ELR (cell line): Measurements from ENCODE around the gene BRSK2.

Experiments used
- DNase-seq: peaks from one replicate; pipeline ENCODE4 v3.0.0-alpha.2; 2015; ENCODE audit warnings: low read depth

The BRSK2 gene

GRCh38 chr11:1484061-1484671, 94.4 kb downstream of the BRSK2 start:
- DNase-seq, result no peak

GRCh38 chr11:1484695-1485503, 95.2 kb downstream of the BRSK2 start:
- no peak for DNase-seq

- no peak for DNase-seq
Observed at GRCh38 chr11:1485504-1485885, 95.8 kb downstream of the BRSK2 start.

DNA sequence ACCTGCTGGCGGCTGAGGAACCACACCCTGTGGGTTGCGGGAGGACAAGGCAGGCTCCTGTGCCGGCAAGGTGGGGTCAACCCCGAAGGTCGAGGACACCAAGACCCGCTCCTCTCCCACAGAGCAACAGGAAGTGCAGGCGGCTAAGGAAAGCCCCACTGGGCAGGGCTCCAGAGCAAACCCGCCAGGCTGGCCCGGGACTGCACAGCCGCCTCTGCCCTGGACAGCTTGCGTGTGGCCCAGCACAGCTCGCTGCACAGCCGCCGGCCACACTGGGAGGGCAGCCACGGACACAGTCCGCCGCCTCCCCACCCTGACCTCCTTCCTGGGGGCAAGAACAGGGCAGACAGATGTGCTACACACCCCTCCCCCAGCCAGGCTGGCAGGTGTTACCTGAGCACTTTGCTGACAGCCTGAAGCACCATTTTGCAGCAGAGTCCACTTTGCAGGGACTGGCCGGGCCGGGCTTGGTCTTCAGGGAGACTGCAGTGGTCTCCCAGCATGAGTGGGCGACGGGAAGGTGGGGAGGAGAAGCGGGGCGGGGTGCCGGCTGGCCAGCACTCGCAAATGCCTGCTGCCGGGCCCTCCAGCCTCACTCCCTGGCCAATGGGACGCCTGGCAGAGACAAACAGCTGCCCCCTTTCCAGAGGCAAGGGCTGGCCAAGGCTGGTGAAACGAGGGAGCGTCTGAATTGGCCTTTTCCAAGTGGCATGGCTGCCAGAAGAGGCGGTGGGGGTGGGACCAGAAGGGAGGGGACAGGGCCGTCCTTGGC, 96.5 kb downstream of the BRSK2 start, which contains the start of gene MOB2:
MOB2 (minus strand) TSS at position 726 of the 772 bp plus-strand sequence; CDS start at position 503, 223 bp downstream.
- DNase-seq, result no peak

DNA sequence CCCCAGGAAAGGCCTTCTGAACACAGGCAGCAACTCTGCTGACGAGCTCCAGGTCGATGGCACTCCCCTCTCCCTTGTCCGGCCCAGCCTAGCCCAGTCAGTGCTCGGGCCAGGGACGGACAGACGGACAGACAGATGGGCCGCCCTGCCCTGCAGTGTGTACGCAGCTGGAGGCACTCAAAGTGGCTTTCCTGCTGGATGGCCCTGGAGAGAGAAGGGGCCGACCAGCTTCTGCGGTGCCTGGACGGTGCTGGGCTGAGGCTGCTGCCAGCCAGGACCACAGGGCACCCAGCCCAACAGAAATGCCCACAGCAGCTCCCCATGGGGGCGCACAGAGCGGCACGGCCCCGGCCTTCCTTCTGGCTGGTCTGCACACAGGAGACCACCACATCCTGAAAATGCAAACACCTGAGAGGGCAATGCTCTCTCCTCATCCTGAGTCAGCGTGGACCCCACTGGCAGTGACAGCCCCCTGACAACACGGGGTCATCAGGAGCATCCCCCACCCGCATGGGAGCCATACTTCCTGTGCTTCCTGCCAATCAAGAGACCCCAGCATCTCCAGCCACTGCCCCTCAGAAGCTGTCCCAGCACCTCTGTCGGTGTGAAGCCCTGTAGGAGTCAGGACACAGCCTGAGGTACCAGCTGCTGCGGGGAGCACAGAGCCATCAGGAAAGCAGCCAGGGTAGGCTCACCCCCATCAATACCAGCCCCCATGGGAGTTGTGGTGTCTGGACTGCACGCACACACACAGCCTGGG, 97.5 kb downstream of the BRSK2 start:
- DNase-seq, result no peak

GRCh38 chr11:1487851-1488574, 98.3 kb downstream of the BRSK2 start:
- no peak for DNase-seq

- DNase-seq, result no peak
Observed at GRCh38 chr11:1488575-1489180, 98.9 kb downstream of the BRSK2 start.

DNA sequence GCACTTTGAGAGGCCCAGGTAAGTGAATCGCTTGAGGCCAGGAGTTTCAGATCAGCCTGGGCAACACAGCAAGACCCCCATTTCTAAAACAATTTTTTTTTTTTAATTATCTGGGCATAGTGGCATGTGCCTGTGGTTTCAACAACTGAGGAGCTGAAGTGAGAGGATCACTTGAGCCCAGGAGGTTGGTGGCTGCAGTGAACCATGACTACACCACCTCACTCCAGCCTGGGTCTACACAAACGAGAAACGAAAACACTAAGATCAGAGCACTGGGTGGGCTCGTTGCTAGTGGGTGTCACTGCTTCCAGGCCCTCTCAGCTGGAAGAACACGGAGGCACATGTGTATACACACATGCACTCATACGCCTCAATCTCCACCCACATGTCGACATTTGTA, 100.9 kb downstream of the BRSK2 start:
- DNase-seq, result no peak

GRCh38 chr11:1491379-1491778, 101.6 kb downstream of the BRSK2 start:
- no peak for DNase-seq

GRCh38 chr11:1493650-1494244, 104.0 kb downstream of the BRSK2 start:
- no peak for DNase-seq

DNA sequence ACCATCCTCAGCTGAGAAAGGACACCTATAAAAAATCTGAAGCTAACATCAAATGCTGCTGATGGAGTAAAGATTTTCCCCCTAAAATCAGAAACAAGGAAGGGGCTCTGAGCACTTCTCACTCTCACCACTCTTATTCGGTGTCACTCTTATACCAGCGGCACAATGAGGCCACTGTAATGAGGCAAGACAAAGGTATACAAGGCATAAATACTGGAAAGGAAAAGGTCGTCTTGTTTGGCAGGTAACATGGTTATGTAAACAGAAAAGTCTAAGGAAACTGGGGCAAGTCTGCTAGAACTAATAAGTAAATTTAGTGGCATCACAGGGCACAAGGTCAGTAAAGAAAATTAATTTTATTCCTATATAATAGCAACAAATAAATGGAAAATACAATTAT, 104.9 kb downstream of the BRSK2 start:
- no peak for DNase-seq

GRCh38 chr11:1496091-1496760, 106.5 kb downstream of the BRSK2 start:
- no peak for DNase-seq

- no peak for DNase-seq
Observed at GRCh38 chr11:1496761-1497095, 107.0 kb downstream of the BRSK2 start.

GRCh38 chr11:1497600-1497999, 107.9 kb downstream of the BRSK2 start:
- DNase-seq, result no peak

DNA sequence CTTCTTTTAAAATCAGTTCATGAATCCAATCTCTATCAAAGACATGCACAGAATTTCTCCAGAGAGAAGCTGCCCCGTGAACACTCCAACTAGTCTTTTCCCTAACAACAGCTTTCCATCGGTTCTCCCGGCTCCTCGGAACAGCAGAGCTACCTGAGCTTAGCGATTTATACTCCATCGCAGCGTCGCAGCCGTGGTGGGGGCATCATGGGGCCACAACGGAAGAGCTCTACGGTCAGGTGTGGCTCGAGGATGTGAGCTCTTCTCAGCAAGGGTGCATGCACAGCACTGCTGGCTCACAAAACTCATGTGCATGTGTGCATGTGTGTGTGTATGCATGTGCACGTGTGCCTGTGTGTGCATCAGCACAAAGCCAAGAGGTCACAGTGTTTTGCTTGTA, 108.5 kb downstream of the BRSK2 start:
- no peak for DNase-seq

DNA sequence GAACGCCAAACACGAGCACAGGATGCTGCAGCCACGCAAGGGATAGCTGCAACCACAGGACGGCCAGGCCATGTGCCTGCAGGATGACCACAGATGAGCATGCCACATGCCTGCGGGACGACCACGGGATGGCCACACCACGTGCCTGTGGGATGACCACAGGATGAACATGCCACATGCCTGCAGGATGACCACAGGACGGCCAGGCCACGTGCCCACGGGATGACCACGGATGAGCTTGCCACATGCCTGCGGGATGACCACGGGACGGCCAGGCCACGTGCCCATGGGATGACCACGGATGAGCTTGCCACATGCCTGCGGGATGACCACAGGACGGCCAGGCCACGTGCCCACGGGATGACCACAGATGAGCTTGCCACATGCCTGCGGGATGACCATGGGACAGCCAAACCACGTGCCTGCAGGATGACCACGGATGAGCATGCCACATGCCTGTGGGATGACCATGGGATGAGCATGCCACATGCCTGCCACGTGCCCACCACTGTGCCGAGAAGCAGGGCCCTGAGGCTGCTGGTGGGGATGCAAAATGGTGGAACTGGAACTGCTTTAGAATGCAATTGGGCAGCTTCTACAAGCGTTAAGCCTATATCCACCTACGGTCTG, 109.6 kb downstream of the BRSK2 start:
- no peak for DNase-seq

- DNase-seq, result no peak
Observed at GRCh38 chr11:1499899-1500298, 110.2 kb downstream of the BRSK2 start.

DNA sequence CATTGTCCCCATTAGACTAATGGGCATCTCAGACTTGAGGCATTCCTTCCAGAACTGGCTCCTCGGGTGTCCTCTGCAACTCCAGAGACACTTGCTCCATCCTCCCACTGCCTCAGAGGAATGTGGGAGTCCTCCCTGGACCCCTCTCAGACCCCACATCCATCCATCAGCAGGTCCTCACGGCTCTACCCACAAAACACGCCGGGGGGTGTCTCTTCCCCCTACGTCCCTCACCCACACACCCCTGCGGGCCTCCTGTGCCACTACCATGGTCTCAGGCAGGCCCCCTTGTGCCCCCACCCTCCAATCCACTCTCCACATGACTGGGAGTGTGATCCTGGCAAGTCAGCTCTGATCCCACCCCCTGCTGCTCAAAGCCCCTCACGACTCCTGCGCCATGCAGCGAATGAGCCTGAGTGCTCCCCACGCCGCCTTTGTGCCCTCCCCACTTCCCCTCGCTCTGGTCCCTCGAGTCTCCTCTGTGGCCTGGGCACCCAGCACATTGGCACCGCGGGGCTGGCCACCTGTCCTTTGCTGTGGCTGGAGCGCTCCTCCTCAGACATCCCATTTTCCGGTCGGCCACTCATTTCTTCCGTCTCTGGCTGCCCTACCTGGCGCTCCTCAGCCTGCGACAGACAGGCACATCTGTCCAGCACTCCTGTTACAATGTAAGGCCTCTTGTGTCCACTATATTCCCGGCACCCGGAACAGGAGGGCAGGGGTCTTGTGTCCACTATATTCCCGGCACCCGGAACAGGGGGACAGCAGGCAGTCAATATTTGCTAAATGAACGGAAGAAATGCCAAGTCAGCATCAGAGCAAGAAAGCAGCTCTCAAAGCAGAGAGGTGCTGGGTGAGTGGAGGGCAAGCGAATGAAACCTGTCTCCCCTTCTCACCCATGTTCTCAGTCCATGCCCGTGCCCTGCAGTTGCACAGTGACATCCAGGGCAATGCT, 111.0 kb downstream of the BRSK2 start:
- no peak for DNase-seq
